Lung (tissue), 12 donors: ENCODE measurements around the gene PLA2G2A. TPM values are rescaled to one million over a fixed set of nuclear protein-coding genes. Genes with fewer than 3 reads are reported as not detected.

Experiments
- ATAC-seq: fragments of 200-7000 bp; cut with Tn5 transposase; one replicate; pipeline ENCODE4 v1.9.1; 2020; ENCODE audit warnings: moderate number of reproducible peaks; ENCODE audit not compliant: insufficient read depth, low FRiP score
- DNase-seq, 3 donors: peaks; one replicate each; pipeline ENCODE4 v3.0.0-alpha.2; 2013 to 2017
- H3K27ac ChIP-seq, 2 donors: one replicate each; pipeline ENCODE4 v1.5.1; 2013; ENCODE audit warnings: mild to moderate bottlenecking in 2 of 2, moderate library complexity in 2 of 2, control low read depth in 1 of 2, inconsistent platforms in 1 of 2, low read depth in 1 of 2, low read length in 1 of 2
- H3K27me3 ChIP-seq, 3 donors: one replicate each; pipeline ENCODE4 v1.5.1; 2013; ENCODE audit warnings: low read length in 2 of 3; ENCODE audit not compliant: control insufficient read depth in 3 of 3, insufficient read depth in 3 of 3
- H3K36me3 ChIP-seq, 4 donors: one replicate each; pipeline ENCODE4 v1.5.1; 2013; ENCODE audit warnings: low read length in 4 of 4, mild to moderate bottlenecking in 1 of 4, moderate library complexity in 1 of 4; ENCODE audit not compliant: control insufficient read depth in 4 of 4, insufficient read depth in 4 of 4
- H3K4me1 ChIP-seq, 5 donors: one replicate each; pipeline ENCODE4 v1.5.1; 2013; ENCODE audit warnings: low read length in 5 of 5, mild to moderate bottlenecking in 2 of 5, moderate library complexity in 1 of 5; ENCODE audit not compliant: control insufficient read depth in 5 of 5, insufficient read depth in 5 of 5
- H3K4me3 ChIP-seq: one replicate; pipeline ENCODE4 v1.5.1; 2013; ENCODE audit warnings: mild to moderate bottlenecking, control low read depth, moderate library complexity
- H3K9ac ChIP-seq, 2 donors: one replicate each; pipeline ENCODE4 v1.5.1; 2013; ENCODE audit warnings: low read length in 2 of 2, control low read depth in 1 of 2; ENCODE audit not compliant: insufficient read depth in 1 of 2
- H3K9me3 ChIP-seq, 4 donors: one replicate each; pipeline ENCODE4 v1.5.1; 2013; ENCODE audit warnings: low read length in 3 of 4, mild to moderate bottlenecking in 1 of 4, moderate library complexity in 1 of 4; ENCODE audit not compliant: control insufficient read depth in 4 of 4, insufficient read depth in 3 of 4
- WGBS, 2 donors: extraction: QIAGEN DNeasy Blood & Tissue Kit; methylation state at CpG; one replicate each; pipeline ENCODE4 v1.1.7; 2013; 5-methylcytosine and 5-hydroxymethylcytosine counted together
- polyA plus RNA-seq, 2 donors: library from polyadenylated mRNA; stranded (reverse); fragments of 200-250 nt; gene quantifications; one replicate each; pipeline ENCODE4 v1.2.1, GENCODE V29; 2013
- total RNA-seq, 2 donors: library from RNA; depleted of rRNA in 1 of 2; stranded (reverse); fragments of >200 nt in 1 of 2; gene quantifications; one replicate each; pipeline ENCODE4 v1.2.1, GENCODE V29; 2014 to 2021
- TF ChIP-seq, protein P1 (sequence below): IDR thresholded peaks from 2 replicates; pipeline ENCODE4 v1.5.1; 2012; ENCODE audit warnings: mild to moderate bottlenecking; ENCODE audit errors: control extremely low read depth, extremely low read depth
- donor health status: control.
- donor health status: control.
- donor health status: Bipolar disorder and iron deficiency.
- donor health status: healthy.
- donor health status: DM: yes; HTN: yes; CAD: no.

The PLA2G2A gene
- total and polyA plus RNA-seq, 4 donors: 1.8 to 168 (median 31.3) TPM

DNA sequence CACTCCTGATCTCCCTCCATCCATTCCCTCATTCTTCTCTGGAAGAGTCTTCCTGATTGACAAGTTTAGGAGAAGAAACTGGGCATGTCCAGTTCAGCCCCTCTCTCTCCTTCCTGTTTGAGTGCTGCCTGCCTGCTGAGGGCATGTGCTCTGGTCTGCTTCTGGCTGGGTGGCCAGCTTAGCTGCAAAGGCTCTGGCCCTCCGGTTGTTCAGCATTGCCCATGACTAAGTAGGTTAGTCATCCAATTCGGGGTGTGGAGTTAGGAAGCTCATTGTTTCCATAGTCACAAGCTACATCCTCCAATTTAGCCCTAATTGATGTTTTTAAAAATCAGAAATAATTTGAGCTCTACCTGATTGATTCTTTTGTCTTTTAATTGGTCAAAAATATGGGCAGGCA, 30.4 kb downstream of the PLA2G2A start:
- H3K36me3 ChIP-seq: no peaks in the 10 kb centered on the region
- H3K4me3 ChIP-seq: no peak overlapping the region
- H3K27ac ChIP-seq: no peak overlapping the region
- DNase-seq (no peak), ATAC-seq (no peak)
- peaks cover 0 to 17% (median 5%) of the 10 kb centered on the region in 5 donors for H3K4me1 ChIP-seq
- peaks cover 0 to 10% (median 0%) of the 10 kb centered on the region in 3 donors for H3K27me3 ChIP-seq
- H3K9ac ChIP-seq: no peak overlapping the region
- peaks cover 0 to 2% (median 0%) of the 10 kb centered on the region in 4 donors for H3K9me3 ChIP-seq
- WGBS, 2 donors: 48 to 64% methylated on average over 2 of the region's 2 CpGs
- TF ChIP-seq, protein P1, sequence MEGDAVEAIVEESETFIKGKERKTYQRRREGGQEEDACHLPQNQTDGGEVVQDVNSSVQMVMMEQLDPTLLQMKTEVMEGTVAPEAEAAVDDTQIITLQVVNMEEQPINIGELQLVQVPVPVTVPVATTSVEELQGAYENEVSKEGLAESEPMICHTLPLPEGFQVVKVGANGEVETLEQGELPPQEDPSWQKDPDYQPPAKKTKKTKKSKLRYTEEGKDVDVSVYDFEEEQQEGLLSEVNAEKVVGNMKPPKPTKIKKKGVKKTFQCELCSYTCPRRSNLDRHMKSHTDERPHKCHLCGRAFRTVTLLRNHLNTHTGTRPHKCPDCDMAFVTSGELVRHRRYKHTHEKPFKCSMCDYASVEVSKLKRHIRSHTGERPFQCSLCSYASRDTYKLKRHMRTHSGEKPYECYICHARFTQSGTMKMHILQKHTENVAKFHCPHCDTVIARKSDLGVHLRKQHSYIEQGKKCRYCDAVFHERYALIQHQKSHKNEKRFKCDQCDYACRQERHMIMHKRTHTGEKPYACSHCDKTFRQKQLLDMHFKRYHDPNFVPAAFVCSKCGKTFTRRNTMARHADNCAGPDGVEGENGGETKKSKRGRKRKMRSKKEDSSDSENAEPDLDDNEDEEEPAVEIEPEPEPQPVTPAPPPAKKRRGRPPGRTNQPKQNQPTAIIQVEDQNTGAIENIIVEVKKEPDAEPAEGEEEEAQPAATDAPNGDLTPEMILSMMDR: no peak

DNA sequence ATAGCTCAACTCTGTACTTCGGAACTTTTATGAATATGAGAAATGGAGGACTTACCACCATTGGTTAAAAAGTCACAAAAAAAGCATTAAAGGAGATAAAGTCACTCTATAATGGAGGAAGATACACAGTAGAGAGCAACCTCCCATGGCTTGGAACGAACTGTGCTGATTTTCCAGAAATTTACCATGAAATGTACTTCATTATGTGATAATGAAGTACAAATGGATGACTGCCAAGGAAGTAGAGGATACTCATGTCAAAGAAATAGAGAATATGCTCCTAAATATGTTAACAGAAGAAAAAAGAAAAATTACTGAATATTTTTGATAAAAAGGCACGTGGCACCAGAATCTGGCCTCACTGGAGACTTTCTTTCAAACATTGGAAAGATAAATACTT, 32.4 kb downstream of the PLA2G2A start:
- DNase-seq (peak in 2 of 3 donors; percentile 75 to 84), ATAC-seq (no peak)
- Histone ChIP-seq H3K27ac (no peak overlapping the region), H3K4me1 (peaks cover 0 to 17% (median 5%) of the 10 kb centered on the region in 5 donors), H3K9ac (no peak overlapping the region), H3K4me3 (no peak overlapping the region), H3K27me3 (peaks cover 0 to 10% (median 0%) of the 10 kb centered on the region in 3 donors), H3K36me3 (no peaks in the 10 kb centered on the region), H3K9me3 (no peaks in the 10 kb centered on the region)
- WGBS, 2 donors: 53 to 70% methylated on average over 3 of the region's 3 CpGs
- TF ChIP-seq, protein P1: no peak

DNA sequence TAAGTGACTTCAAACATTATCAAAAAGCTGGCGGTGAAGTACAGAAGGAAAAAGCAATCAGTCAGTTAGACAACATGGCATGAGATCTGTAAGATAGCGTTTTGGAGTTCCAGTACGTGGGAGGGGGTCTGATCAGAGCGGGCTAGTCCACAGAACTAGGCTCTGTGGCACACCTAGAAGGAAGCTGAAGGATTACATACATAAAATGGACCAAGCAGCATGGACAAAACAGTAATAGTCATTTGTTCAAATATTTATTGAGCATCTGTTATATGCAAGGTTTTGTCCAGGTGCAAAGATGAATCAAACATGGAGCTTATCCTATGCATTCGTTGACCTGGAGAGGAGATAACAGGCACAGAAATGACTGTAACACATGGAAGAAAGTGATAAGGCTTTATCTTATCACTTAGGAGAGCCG, 33.1 kb downstream of the PLA2G2A start:
- DNase-seq: no peak
- no peak for ATAC-seq
- Histone ChIP-seq H3K27me3 (peaks cover 0 to 10% (median 0%) of the 10 kb centered on the region in 3 donors), H3K27ac (no peak overlapping the region), H3K9ac (no peak overlapping the region), H3K4me1 (peaks cover 0 to 17% (median 5%) of the 10 kb centered on the region in 5 donors), H3K36me3 (no peaks in the 10 kb centered on the region), H3K9me3 (no peaks in the 10 kb centered on the region), H3K4me3 (no peak overlapping the region)
- TF ChIP-seq, protein P1: no peak
- WGBS, 2 donors: 36 to 63% methylated on average over 6 of the region's 6 CpGs

DNA sequence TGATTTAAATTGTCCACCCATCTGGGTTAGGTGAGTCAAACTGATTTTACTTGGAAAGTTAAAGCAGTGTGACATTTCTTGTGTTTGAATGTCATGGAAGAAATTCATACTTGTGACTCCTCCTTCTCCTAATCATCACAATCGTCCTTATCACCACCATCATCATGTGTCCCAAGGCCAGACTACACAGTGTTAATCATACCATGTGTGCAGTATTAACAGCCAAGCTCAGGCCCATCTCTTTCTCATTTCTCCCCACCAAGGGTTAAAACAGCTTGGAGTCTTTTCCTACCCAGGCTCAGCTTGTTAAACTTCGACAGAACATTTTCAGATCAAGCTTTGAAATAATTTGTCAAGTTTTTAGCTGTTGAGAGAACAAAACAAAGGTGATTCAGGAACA, 33.5 kb downstream of the PLA2G2A start:
- no peak for ATAC-seq
- H3K27ac ChIP-seq: no peak overlapping the region

More for the DNA sequence above, 33.5 kb downstream of the PLA2G2A start:
- H3K27me3 ChIP-seq: peaks cover 0 to 10% (median 0%) of the 10 kb centered on the region in 3 donors
- H3K9ac ChIP-seq: no peak overlapping the region
- peaks cover 0 to 17% (median 5%) of the 10 kb centered on the region in 5 donors for H3K4me1 ChIP-seq
- DNase-seq: no peak
- H3K4me3 ChIP-seq: no peak overlapping the region
- TF ChIP-seq, protein P1: no peak
- WGBS, 2 donors: 24 to 37% methylated on average over 2 of the region's 2 CpGs
- H3K36me3 ChIP-seq: no peaks in the 10 kb centered on the region
- H3K9me3 ChIP-seq: no peaks in the 10 kb centered on the region
